HG03103 (cell line): Measurements from ENCODE around the gene SUPT20HL1.
"Not testable (repeated sequence)": the region's sequence is repeated elsewhere in the genome, so short reads cannot be mapped to it uniquely, and the experiment has no call there.

ENCODE experiments used
- ATAC-seq: cut with Tn5 transposase; IDR thresholded peaks from one replicate; pipeline ENCODE4 v1.9.1; 2021; ENCODE audit warnings: low read depth; ENCODE audit not compliant: unreplicated experiment

Gene SUPT20HL1

GRCh38 chrX:24362089-24362745 lies 1.8 kb downstream of the SUPT20HL1 start:
- ATAC-seq = not testable (repeated sequence)

GRCh38 chrX:24363432-24364181 lies 3.2 kb downstream of the SUPT20HL1 start:
- not testable (repeated sequence) for ATAC-seq

- ATAC-seq = no peak
These were observed 3.9 kb downstream of the SUPT20HL1 start for GRCh38 chrX:24364326-24364725.

GRCh38 chrX:24364851-24365538 lies 4.6 kb downstream of the SUPT20HL1 start:
- no peak for ATAC-seq

- not testable (repeated sequence) for ATAC-seq
These were observed 6.4 kb downstream of the SUPT20HL1 start for GRCh38 chrX:24366762-24367400.

GRCh38 chrX:24369816-24370215 lies 9.4 kb downstream of the SUPT20HL1 start:
- ATAC-seq = no peak

- no peak for ATAC-seq
These were observed 11.0 kb downstream of the SUPT20HL1 start for GRCh38 chrX:24371391-24371972.

- ATAC-seq = no peak
These were observed 11.8 kb downstream of the SUPT20HL1 start for GRCh38 chrX:24372021-24372763.

GRCh38 chrX:24375600-24376131 lies 15.2 kb downstream of the SUPT20HL1 start:
- no peak for ATAC-seq

GRCh38 chrX:24376403-24376802 lies 16.0 kb downstream of the SUPT20HL1 start:
- no peak for ATAC-seq

GRCh38 chrX:24377195-24377594 lies 16.8 kb downstream of the SUPT20HL1 start:
- ATAC-seq = no peak

GRCh38 chrX:24377911-24378468 lies 17.6 kb downstream of the SUPT20HL1 start:
- no peak for ATAC-seq

GRCh38 chrX:24378706-24379105 lies 18.3 kb downstream of the SUPT20HL1 start:
- ATAC-seq = no peak

GRCh38 chrX:24380262-24381187 lies 20.1 kb downstream of the SUPT20HL1 start:
- no peak for ATAC-seq

GRCh38 chrX:24382315-24382714 lies 21.9 kb downstream of the SUPT20HL1 start:
- ATAC-seq = not testable (repeated sequence)

- ATAC-seq = no peak
These were observed 27.3 kb downstream of the SUPT20HL1 start for GRCh38 chrX:24387724-24388123.

- ATAC-seq = no peak
These were observed 30.9 kb downstream of the SUPT20HL1 start for GRCh38 chrX:24391389-24391788.

GRCh38 chrX:24391843-24392242 lies 31.4 kb downstream of the SUPT20HL1 start:
- ATAC-seq = no peak
